GM18868 (cell line): ENCODE measurements around the gene WNT8A.

Source experiments
- ATAC-seq: cut with Tn5 transposase; IDR thresholded peaks from one replicate; pipeline ENCODE4 v1.9.1; 2021; ENCODE audit warnings: mild to moderate bottlenecking, moderate library complexity; ENCODE audit not compliant: unreplicated experiment

The WNT8A gene

GRCh38 chr5:138138949-138139780 lies 55.3 kb downstream of the WNT8A start, which contains the start of gene NME5:
TSS of gene NME5 (minus strand) at chr5:138139428. CDS start at chr5:138138780, 648 bp downstream.
- ATAC-seq, result peak; percentile 83

- ATAC-seq, result no peak
Measured at GRCh38 chr5:138139781-138140090, 55.9 kb downstream of the WNT8A start.

- no peak for ATAC-seq
Measured at GRCh38 chr5:138140268-138140667, 56.4 kb downstream of the WNT8A start.
